MM.1S (cell line): ENCODE measurements around the gene RNF144B.

ENCODE experiments used
- EZH2 ChIP-seq: fragments of 300-600 bp; sonication (generic); optimal IDR thresholded peaks from 2 replicates; pipeline ENCODE3; 2017; ENCODE audit warnings: low read depth, mild to moderate bottlenecking, antibody characterized with exemption, low read length, mixed read lengths
- EZH2phosphoT487 ChIP-seq: fragments of 300-600 bp; sonication (generic); IDR thresholded peaks from 2 replicates; pipeline ENCODE4 v1.6.1; 2018; ENCODE audit warnings: antibody characterized with exemption, low read length
- TF ChIP-seq, protein P1 (sequence below): fragments of 300-600 bp; sonication (generic); IDR thresholded peaks from 2 replicates; pipeline ENCODE4 v1.5.1; 2016; ENCODE audit warnings: antibody characterized with exemption, low read length, mixed read lengths

DNA sequence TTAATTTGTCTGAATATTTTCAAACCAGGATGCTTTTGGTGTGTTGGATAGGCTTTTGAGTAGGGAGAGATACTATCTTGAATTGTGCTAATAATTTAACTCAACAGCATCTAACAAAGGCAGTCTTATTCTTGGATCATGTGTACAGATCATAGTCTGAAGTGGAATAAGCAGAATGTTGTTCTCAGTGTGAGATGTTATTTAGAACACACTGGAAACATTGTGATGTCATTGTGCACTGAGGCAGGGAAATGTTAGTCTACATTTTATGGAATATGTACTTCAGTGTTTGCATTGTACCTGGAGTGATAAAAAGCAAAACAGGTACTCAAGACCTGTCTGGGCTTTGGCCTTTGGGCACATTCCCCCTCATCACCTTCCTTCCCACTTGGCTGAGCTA lies 35.0 kb downstream of the RNF144B start:
- TF ChIP-seq, protein P1, sequence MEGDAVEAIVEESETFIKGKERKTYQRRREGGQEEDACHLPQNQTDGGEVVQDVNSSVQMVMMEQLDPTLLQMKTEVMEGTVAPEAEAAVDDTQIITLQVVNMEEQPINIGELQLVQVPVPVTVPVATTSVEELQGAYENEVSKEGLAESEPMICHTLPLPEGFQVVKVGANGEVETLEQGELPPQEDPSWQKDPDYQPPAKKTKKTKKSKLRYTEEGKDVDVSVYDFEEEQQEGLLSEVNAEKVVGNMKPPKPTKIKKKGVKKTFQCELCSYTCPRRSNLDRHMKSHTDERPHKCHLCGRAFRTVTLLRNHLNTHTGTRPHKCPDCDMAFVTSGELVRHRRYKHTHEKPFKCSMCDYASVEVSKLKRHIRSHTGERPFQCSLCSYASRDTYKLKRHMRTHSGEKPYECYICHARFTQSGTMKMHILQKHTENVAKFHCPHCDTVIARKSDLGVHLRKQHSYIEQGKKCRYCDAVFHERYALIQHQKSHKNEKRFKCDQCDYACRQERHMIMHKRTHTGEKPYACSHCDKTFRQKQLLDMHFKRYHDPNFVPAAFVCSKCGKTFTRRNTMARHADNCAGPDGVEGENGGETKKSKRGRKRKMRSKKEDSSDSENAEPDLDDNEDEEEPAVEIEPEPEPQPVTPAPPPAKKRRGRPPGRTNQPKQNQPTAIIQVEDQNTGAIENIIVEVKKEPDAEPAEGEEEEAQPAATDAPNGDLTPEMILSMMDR = no peak
- TF ChIP-seq EZH2 = no peak
- no peak for TF ChIP-seq EZH2phosphoT487
